ENCODE results near the gene GBA2.

GBA2 gene

DNA sequence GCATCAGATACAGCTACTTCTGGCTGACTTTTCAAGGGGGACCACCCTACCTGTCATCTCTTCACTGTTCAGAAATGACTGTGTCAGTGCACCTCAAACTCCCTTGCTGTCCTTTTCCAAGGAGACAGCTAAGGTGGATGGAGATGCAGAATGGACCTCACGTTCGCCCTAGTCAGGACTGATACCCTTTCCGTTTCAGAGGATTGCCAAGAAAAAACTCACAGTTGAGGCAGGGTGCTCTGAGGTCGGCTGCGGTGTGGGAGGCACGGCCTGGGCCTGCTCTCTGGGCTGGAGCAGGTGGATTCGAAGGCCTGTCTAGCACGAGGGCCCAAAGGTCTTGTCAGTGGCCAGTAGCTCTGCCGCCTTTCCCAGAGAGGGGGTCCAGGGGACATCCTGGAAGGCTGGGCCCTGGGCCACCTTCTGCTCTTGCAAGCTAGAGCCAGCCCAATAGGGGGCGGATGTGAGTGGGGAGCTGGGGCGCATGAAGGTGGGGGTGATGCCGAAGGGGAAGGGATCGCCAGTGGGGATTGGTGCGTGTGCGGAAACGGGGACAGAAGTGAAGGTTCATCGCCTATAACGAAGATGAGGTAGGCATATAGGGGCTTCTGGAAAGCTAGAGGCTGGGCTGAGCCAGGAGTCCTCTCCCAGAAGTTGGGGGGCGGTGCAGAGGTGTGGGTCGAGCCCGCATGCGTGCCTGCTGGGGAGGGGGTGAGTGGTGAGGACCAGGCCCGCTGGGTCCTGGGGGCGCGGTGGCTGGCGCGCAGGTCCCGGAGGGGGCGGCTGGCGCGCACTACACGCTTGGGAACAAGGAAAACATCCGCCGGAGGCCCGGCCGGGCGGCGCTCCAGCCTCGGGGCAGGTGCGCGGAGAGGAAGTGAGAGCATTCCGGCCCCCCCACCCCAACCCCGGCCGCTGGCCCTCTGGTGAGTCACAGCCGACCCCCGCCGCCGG lies 7.5 kb upstream of the GBA2 start:
- no peak for FAIRE-seq
- DNase-seq (ENCODE audit: insufficient read length, low spot score), result peak; percentile 36
- no peak for TF ChIP-seq POLR2A (IDR thresholded peaks at IDR 0.05; ENCODE audit: low read depth, low read length)

DNA sequence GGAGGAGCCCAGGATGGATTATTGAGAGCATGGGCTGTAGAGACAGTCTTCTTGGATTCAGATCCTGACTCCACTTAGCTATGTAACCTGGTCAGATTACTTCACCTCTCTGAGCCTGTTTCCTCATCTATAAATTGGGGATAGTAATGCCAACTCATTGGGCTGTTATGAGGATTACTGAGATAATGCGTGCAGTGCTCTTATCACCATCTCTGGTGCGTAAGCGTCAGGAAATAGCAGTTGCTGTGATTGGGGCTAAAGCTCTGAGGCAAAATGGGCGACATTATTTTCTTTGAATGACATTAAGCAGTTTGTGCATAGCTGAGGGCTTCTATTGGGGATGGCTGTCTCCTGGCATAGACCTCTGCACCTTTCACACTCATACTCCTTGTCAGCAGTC lies 6.0 kb upstream of the GBA2 start:
- TF ChIP-seq POLR2A (IDR thresholded peaks at IDR 0.05; ENCODE audit: low read depth, low read length), result no peak
- DNase-seq (ENCODE audit: insufficient read length, low spot score), result no peak
- FAIRE-seq, result no peak

DNA sequence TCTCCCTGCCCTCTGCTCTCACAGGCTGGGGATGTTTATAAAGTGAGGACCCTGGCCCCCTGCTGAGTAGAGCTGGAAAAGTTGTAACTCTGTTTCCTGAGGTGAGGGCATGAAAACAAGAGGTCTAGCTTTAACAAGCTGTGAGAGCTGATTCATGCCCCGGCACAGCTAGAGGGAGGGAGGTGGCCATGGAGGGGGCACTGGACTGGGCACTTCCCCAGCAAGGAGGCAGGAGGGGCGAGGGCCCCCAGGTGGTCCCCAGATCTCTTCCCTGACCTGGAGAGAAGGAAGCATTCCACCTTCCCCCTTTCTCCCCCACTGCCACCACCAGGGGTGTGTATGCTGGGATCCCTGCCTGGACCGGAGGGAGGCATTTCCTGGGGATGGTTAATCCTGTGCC lies 5.2 kb upstream of the GBA2 start, which contains the start of gene MSMP:
TSS of gene MSMP (minus strand) at position 13 of the 400 bp plus-strand sequence. CDS start 147 bp downstream, outside the sequence.
- DNase-seq (ENCODE audit: insufficient read length, low spot score), result no peak
- no peak for FAIRE-seq
- TF ChIP-seq POLR2A (IDR thresholded peaks at IDR 0.05; ENCODE audit: low read depth, low read length), result no peak

DNA sequence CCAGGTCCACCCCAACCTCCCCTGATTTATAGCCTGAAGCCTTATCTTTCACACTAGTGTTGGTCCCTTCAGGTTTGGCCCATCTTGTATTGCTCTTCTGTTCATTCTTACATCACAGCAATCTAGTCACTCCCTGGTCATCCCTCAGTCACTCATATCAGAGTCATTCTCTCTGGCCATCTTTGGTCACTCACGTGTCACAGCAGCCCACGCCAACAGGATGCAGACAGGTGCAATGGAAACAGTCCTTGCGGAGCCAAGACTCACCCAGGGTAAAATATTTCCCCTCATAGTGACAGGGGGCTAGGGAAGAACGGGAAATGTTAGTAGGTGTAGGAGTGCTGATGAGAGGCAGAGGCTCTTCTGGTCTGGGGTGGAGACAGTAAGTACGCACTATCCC lies 4.4 kb upstream of the GBA2 start:
- FAIRE-seq (no peak), DNase-seq (ENCODE audit: insufficient read length, low spot score) (no peak)
- no peak for TF ChIP-seq POLR2A (IDR thresholded peaks at IDR 0.05; ENCODE audit: low read depth, low read length)

DNA sequence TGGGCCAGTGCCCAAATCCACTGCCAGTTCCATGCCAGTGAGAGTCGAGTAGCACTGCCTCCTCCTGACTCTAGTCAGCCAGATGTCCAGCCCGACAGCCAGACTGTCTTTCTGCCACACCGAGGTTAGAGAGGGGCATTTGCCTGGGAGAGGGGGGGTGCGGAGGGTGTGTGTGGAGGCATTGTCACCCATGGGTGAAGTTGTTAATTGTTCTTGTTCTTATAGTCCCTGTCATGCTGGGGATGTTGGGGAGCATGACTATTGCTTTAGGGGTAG lies 1.2 kb upstream of the GBA2 start:
- DNase-seq (ENCODE audit: insufficient read length, low spot score), result no peak
- no peak for FAIRE-seq
- no peak for TF ChIP-seq POLR2A (IDR thresholded peaks at IDR 0.05; ENCODE audit: low read depth, low read length)

DNA sequence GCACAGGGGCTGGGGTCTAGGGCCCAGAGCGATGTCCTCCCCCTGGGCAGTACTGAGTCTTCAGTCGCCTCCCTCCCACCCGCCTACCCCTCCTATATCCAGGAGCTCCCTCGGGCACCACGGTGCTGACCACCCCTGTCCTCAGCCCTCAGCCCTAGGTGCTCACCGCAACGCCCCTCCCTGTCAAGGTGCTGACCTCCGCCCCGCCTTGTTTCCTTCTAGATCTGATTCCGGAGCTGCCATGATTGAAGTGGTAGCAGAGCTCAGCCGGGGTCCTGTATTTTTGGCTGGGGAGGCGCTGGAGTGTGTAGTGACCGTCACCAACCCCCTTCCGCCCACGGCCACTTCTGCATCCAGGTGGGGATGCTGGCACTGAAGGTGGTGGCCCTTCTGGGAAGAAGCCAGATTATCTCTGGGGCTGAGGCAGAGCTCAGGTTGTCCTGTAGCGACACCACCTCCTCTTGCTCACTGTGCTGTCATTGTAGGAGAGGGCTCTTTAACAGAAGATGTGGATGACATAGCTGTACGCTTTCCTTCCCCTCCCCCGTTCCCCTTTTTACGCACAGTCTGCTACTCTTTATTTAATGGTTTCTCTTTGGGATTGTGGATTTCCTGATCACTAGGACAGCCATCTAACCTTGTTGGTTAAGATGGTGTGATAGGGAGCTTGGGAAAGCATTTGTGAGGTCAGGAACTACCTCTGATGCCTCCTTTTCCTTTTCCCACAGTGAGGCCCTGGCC lies 657 bp upstream of the GBA2 start:
- no peak for FAIRE-seq
- no peak for DNase-seq (ENCODE audit: insufficient read length, low spot score)

DNA sequence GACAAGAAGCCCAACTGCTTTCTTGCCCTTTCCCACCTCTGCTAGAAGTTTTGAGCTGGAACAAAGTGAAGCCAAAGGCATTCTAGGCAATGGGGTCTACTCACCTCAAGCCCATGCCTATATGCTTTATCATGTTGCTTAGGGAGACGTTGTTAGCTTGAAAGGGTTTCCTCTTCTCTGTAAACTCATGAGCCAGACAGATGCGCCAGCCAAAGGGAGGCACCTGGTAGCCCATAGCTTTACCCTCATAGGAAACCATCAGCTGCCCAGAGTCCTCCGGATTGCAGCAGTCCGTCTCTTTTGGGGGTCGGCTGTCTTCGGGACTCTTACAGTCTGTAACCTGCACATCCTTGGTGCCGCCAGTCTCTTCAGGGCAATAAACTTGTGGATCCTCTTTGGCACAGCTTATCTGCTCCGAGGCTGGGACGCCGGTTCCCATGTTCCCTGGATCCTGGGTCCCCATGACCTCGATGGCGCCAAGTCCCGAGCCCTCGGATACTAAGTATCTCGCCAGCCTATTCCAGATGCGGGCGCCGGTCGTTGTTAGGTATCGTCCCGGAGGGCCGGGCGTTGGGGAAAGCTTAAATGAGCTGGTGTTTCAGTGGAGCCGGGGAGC lies 678 bp downstream of the GBA2 start:
- no peak for TF ChIP-seq POLR2A (IDR thresholded peaks at IDR 0.05; ENCODE audit: low read depth, low read length)
- DNase-seq (ENCODE audit: insufficient read length, low spot score) (no peak), FAIRE-seq (no peak)

More for the DNA sequence above, 657 bp upstream of the GBA2 start:
- no peak for TF ChIP-seq POLR2A (IDR thresholded peaks at IDR 0.05; ENCODE audit: low read depth, low read length)

DNA sequence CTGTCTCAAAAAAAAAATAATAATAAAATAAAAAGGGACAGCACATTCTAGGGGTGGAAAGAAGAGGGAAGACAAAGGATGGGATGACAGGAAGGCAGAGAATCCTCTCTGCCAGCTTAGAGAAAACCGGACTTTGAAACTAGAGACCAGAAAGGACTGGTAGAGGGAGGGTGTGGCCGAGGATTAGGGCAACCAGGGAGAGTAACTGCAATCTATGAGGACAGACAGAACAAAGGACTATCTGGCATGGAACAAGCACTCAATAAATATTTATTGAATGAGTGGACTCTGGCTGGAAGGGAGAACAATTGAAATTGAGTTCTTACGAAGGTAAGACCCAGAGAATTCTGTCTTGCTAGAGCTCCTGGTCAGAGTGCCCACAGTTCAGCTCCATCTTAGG lies 2.4 kb downstream of the GBA2 start:
- TF ChIP-seq POLR2A (IDR thresholded peaks at IDR 0.05; ENCODE audit: low read depth, low read length), result no peak
- no peak for DNase-seq (ENCODE audit: insufficient read length, low spot score)
- no peak for FAIRE-seq

DNA sequence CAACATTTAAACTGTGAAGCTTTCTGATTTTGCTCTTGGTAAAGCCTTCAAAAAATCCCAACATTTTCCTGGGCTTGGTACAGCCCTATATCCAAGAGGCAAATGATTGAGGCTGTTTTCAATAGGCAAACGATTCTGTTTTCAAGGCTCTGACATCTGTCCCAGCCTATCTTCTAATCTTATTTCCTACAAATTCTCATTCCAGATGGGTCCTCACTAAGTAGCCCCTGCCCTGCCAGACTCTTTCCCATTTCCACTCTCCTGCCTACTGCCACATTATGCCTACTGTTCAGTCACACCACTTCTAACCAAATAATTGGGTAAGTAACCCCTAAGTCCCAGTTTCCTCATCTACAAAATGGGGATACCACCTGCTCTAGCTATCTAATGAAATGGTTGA lies 3.5 kb downstream of the GBA2 start:
- no peak for TF ChIP-seq POLR2A (IDR thresholded peaks at IDR 0.05; ENCODE audit: low read depth, low read length)
- DNase-seq (ENCODE audit: insufficient read length, low spot score), result no peak
- no peak for FAIRE-seq

DNA sequence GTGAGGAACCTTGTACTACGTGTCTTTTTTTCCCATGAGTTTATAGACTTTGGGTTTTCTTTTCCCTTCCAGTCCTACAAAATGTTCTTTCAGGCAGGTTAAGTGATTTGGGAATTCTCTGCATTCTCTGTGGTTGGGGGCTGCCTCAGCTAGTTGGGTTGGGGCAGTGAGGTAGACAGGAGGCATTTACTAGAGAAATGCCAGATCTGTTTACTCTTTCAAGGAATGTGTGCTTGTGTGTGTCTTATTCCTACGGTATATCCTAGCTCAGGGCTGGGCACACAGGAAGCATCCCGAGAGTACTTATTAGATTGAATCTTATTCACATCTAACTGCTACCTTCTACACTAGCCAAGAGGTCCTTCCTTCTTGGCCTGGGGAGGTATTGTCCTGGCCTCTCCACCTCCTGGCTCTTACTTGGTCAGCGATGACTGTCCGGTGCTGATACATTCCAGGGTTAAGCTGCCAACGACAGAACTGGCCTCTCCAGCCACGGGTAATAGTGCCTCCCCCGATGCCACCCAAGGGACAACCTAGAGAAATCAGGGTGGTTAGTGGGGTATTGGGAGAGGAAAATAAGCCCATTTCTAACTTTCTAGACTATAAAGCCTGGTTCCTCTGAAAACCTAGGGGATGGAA lies 5.0 kb downstream of the GBA2 start:
- DNase-seq (ENCODE audit: insufficient read length, low spot score), result no peak
- FAIRE-seq, result no peak
- no peak for TF ChIP-seq POLR2A (IDR thresholded peaks at IDR 0.05; ENCODE audit: low read depth, low read length)

DNA sequence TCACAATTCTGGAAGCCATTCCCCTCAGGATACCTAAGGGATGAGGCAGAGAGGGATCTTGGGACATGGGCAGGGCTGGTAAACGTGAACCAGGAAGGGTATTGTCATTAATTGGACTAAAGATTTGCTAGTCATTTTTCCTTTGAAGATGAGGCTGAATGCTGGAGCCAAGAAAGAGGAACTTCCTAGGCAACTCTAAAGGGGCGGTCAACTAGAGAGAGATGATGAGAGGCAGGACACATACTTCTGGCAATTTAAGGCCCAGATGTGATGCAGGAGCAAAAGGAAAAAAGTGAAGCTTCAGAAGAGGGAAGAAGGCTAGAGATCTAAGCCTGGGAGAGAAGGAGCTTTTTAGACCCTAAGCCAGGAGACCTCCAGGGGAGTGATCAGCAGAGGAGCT lies 5.6 kb downstream of the GBA2 start:
- no peak for FAIRE-seq
- no peak for DNase-seq (ENCODE audit: insufficient read length, low spot score)
- no peak for TF ChIP-seq POLR2A (IDR thresholded peaks at IDR 0.05; ENCODE audit: low read depth, low read length)

DNA sequence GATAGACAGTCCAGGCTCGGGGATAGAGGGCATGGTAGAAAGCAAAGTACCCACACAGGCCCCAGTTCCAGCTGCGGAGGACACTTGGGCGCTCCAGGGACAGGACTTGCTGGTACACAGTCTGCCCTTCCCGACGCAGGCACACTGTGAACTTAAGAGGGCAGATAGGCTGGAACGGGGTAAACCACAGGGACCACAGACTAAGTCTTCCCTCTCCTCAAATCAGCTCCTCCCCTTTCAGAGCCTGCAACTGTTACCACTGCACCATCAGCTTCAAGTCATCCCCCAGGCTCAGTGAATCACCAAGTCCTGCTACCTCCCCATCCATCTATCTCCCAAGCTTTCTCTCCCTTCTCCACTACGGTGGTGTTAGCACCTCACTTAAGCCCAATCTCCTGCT lies 7.3 kb downstream of the GBA2 start:
- TF ChIP-seq POLR2A (IDR thresholded peaks at IDR 0.05; ENCODE audit: low read depth, low read length), result no peak
- no peak for FAIRE-seq
- DNase-seq (ENCODE audit: insufficient read length, low spot score), result no peak

DNA sequence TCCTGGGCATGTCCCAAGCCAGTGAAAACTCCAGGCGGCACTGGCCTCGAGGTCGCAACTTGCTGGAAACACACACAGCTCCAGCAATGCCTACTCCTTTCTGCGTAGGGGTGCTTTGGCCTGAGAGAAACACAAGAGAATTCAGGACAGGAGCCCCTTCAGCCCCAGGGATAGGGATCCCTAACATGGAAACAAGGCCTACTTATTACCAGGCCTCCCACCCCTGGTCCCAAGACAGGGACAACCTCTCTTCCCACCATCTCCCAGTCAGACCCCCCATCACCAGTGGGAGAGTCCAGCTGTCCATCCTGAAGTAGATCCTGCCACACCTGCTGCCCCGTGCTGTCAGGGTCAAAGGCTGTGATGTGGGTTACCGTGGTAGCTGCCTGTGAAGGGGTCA lies 8.8 kb downstream of the GBA2 start:
- FAIRE-seq (no peak), DNase-seq (ENCODE audit: insufficient read length, low spot score) (no peak)
- no peak for TF ChIP-seq POLR2A (IDR thresholded peaks at IDR 0.05; ENCODE audit: low read depth, low read length)

DNA sequence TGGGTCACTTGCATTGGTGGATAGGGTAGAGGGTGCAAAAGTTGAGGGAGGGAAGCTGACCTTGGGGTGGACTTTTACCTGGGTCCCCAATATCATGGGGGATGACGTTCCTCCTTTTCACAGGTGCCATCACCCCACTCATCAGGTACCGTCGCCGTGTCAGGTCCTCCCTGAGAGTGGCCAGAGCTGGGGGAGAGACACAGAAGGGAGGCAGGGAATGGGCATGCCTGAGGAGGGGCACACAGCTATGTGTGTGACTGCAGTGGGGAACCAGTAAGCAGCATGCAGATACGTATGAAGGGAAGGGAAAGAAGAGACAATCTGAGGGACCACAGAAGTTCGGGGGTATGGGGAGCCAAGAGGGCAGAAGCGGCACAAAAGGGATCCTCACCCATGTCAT lies 10.1 kb downstream of the GBA2 start:
- no peak for DNase-seq (ENCODE audit: insufficient read length, low spot score)
- no peak for TF ChIP-seq POLR2A (IDR thresholded peaks at IDR 0.05; ENCODE audit: low read depth, low read length)
- FAIRE-seq, result no peak
